GM10248 (cell line): ENCODE measurements around the gene DUOXA2.

ENCODE experiments used
- CTCF ChIA-PET: fragments of 300-600 bp; sonication (Branson Sonifier 250); formaldehyde crosslinking; extraction: SDS; loops from one replicate; lab custom pipeline; 2021; ENCODE audit warnings: antibody characterized with exemption; lab: Yijun Ruan, JAX
- POLR2A ChIA-PET: fragments of 350-650 bp; sonication (Branson Sonifier 250); formaldehyde crosslinking; extraction: SDS; loops from one replicate; lab custom pipeline; 2020; ENCODE audit warnings: antibody characterized with exemption; lab: Yijun Ruan, JAX
- DNase-seq: peaks from one replicate; pipeline ENCODE4 v3.0.0; 2012; ENCODE audit errors: extremely low spot score
- TF ChIP-seq, protein P1 (sequence below): IDR thresholded peaks from 2 replicates; pipeline ENCODE4 v1.5.1; 2012; ENCODE audit warnings: mild to moderate bottlenecking, low read depth; ENCODE audit errors: extremely low read depth, missing control alignments, control extremely low read depth

The DUOXA2 gene

GRCh38 chr15:45106002-45106790 is 7.9 kb upstream of the DUOXA2 start:
- ChIA-PET CTCF (interaction anchor here (0.9 to 6.1 kb wide), 3 partner anchors 9 to 95 kb away, joined by 3 to 39 read pairs (median 9); partner anchors contain the start of gene DUOXA2), POLR2A (no interaction called here)
- TF ChIP-seq, protein P1, sequence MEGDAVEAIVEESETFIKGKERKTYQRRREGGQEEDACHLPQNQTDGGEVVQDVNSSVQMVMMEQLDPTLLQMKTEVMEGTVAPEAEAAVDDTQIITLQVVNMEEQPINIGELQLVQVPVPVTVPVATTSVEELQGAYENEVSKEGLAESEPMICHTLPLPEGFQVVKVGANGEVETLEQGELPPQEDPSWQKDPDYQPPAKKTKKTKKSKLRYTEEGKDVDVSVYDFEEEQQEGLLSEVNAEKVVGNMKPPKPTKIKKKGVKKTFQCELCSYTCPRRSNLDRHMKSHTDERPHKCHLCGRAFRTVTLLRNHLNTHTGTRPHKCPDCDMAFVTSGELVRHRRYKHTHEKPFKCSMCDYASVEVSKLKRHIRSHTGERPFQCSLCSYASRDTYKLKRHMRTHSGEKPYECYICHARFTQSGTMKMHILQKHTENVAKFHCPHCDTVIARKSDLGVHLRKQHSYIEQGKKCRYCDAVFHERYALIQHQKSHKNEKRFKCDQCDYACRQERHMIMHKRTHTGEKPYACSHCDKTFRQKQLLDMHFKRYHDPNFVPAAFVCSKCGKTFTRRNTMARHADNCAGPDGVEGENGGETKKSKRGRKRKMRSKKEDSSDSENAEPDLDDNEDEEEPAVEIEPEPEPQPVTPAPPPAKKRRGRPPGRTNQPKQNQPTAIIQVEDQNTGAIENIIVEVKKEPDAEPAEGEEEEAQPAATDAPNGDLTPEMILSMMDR: no peak
- DNase-seq: no peak

GRCh38 chr15:45107941-45108630 is 6.0 kb upstream of the DUOXA2 start:
- ChIA-PET POLR2A (no interaction called here), CTCF (interaction anchor here (6.1 kb wide), 1 partner anchor 10 kb away, joined by 39 read pairs; no protein-coding TSS in a partner anchor)
- no peak for DNase-seq
- TF ChIP-seq, protein P1: no peak

GRCh38 chr15:45110256-45110820 is 3.8 kb upstream of the DUOXA2 start:
- TF ChIP-seq, protein P1: no peak
- ChIA-PET POLR2A (no interaction called here), CTCF (interaction anchor here (6.1 kb wide), 1 partner anchor 8 kb away, joined by 39 read pairs; no protein-coding TSS in a partner anchor)
- DNase-seq: no peak

- ChIA-PET CTCF (interaction anchor here (1.2 to 2.1 kb wide), 2 partner anchors 9 to 10 kb away, joined by 5 to 7 read pairs; no protein-coding TSS in a partner anchor), POLR2A (interaction anchor here (0.6 kb wide), 1 partner anchor 44 kb away, joined by 6 read pairs; no protein-coding TSS in a partner anchor)
- no peak for DNase-seq
- TF ChIP-seq, protein P1: no peak
Measured at GRCh38 chr15:45111390-45112142, 2.6 kb upstream of the DUOXA2 start.

GRCh38 chr15:45112143-45112590 is 2.0 kb upstream of the DUOXA2 start:
- ChIA-PET POLR2A (interaction anchor here (0.6 kb wide), 1 partner anchor 43 kb away, joined by 6 read pairs; no protein-coding TSS in a partner anchor), CTCF (interaction anchor here (1.2 to 2.1 kb wide), 3 partner anchors 9 to 15 kb away, joined by 4 to 7 read pairs (median 5); no protein-coding TSS in a partner anchor)
- TF ChIP-seq, protein P1: no peak
- DNase-seq: no peak
